Suppressor macrophage treated with lipopolysaccharide for 4 hours (primary cell): Measurements from ENCODE around the gene CDH23.

Experiments
- DNase-seq: peaks from one replicate; pipeline ENCODE4 v3.0.0-alpha.2; 2020

Gene CDH23

DNA sequence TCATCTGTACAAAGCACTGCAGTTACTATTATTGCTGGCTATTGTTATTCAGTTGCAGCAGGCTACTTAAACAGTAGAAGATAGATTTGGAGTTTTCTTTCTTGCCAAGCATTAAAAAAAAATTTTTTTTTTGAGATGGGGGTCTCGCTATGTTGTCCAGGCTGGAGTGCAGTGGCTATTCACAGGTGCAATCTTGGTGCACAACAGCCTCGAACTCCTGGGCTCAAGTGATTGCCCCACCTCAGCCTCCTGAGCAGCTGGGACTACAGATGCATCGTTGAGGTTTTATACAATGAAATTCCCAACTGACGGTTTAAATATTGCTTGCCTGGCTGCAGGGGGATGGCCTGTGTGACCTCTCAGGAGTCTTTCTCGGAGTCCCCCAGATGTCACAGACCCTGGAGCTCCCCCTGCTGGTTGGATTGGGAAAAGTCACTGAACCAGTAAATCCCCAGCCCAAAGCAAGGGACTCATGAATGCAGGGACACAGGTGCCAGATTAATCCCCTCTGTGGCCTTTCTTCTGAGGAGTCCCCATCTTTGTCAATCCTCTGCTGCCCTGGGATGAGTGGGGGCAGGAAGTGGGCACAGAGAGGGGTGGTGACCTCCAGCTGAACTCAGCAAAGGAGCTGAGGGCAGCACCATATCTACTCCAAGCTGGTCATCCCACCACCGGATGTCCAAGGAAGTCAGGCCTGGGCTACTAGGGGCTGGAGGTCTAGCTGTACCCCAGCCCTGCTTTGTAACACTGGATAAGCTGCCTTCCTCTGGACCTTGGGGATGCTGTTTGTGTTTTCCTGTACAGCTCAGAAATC lies 173.3 kb downstream of the CDH23 start:
- DNase-seq = peak; percentile 82

- no peak for DNase-seq
Observed at GRCh38 chr10:71571460-71572175, 174.9 kb downstream of the CDH23 start.

DNA sequence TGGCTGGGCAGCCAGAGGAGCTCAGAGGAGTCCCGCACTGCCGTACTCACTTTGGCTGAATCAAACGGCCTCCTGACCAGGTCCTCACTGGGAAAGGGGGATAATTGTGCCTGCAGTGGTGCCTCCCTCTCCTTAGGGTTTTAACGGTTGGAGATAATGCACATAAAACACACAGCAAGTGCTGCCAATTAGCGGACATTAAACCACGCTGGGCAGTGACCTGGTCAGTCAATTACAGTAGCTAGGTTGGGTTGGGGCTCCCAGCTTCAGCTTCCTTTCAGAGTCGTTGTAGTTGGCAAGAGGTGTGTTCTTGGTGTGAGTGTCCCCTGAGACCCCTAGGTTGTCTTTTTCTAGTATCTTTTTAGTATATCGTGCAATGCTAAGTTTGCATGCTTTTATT lies 176.2 kb downstream of the CDH23 start:
- DNase-seq = no peak

DNA sequence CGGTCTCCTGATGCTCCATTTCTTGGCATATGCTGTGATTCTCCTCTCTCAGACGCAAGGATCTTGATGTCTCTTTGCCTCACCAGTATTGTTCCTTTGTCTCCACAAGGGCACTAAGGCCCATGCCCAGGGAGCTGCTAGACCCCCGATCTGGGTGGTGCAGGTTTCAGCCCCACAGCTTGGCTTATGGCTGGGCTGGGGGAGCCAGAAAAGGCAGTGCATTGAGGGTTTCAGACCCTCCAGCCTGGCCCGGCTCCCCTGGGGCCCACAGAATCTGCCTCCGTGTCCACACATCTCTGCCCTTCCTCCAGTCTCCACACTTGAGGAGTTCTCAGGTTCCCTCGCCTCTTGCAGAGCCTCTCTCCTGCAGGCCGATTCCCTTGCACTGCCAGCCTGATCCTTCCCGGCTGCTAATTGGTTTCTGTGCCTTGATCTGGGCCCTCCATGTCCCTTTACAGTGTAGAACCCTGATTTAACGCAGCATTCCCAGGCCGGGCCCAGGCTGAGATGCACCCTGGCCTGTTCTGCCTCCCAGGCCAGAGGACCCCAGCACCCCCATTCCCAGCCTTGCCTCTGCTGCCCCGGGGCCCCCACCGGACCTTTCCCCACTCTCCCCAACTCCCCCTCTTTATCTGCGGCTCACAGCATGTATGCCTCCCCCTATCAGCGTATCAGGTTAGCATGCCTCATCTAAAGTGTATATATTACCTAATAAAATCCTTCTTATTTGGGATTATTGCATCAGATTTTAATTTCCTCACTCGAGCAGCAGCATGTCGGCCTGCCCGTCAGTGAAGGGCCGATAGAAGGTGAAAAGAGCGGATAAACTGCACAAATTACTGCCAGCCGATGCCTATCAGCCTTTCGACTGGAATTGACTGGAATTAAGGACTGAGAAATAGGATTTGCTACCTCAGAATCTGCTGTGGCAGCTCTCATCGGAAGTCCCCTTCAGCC lies 177.1 kb downstream of the CDH23 start:
- DNase-seq = no peak

DNA sequence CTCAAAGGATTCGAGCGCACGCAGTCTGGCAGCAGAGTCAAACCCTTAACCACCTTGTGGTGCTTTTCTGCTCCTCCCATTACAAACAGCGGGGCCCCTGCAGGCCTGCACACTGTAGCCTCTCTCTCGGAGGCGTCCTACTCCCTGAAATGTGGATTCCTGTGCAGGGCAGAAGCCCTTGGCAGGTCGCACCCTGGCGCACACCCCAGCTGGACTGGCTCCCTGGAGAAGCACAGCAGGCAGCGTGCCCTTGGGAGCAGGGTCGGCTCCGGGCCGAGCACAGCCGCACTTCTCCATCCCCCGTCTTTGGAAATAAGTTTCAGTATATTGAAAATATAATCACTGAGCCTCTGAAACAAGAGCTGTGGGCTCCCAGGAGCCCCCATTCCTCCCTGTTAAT lies 178.7 kb downstream of the CDH23 start:
- no peak for DNase-seq

GRCh38 chr10:71575934-71576801 lies 179.4 kb downstream of the CDH23 start:
- no peak for DNase-seq

DNA sequence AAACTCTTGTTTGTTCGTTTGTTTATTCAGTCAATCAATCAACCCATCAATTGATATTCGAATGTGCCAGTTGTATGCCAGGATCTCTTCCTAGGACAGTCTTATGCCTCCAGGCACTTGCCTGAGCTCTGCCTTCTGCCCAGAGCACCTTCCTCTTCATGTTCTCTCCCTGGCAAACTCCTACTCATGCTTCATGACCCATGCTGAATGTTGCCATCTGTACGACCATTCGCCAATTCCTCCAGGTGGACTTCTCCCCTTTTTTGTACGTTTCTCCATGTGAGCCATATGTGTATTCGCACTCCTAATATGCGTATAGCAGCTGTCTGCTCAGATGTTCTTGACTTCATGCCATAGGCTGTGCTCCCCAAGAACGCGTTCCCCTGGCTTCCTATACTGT lies 180.1 kb downstream of the CDH23 start:
- no peak for DNase-seq

DNA sequence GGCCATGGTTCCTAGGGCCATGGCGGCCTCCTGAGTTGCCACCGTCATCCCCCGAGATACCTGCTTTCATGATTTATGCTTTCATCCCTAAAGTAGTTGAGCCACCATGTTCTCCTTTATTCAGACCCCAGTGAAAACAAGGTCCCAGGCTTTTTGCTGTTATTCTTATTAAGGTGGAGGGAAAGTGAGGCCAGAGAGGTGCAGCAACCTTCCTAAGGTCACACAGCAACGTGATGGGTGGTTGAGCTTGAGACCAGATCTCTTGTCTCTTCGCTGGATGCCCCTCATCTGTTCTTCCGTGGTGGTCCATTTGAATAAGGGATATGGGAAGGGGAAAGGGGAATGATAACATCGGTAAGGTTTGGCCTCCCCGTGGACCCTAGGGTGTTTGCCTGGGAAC lies 180.6 kb downstream of the CDH23 start:
- DNase-seq = no peak

DNA sequence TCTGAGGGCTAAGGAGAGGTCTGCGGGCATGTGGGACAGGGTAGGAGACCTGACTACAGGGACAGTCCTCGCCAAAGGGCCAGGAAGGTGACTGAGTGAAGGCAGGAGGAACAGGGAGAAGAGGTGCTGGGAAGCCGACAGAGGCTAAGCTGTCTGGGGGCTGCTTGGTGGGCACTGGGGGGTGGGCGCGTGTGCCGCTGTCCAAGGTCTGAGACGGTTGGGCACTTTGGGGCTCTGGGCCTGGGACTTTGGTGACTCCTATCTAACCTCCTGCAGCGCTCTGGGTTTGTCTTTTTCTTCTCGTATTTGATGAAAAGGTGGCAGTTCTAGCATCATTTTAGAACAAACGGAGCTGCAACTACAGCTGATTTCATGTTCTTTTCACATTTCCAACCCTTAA lies 181.3 kb downstream of the CDH23 start:
- DNase-seq = no peak

DNA sequence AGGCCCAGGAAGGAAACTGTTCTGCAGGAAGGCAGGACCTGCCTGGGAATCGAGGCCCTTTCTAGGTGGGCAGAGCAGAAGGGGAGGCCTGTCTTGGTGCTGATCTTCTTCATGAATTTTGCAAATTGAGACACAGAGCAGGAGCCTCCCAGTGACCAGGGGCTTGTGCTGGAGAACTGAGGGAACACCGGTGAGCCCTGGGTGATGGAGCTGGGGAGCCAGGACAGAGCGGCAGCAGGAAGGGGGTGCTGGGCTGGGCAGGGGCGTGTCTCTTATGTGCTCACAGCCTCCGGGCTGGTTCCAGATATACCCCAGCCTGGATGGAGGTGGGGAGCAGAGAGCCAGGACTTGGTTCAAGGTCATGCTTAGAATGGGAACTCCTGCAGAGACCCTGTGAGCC lies 182.9 kb downstream of the CDH23 start:
- no peak for DNase-seq

DNA sequence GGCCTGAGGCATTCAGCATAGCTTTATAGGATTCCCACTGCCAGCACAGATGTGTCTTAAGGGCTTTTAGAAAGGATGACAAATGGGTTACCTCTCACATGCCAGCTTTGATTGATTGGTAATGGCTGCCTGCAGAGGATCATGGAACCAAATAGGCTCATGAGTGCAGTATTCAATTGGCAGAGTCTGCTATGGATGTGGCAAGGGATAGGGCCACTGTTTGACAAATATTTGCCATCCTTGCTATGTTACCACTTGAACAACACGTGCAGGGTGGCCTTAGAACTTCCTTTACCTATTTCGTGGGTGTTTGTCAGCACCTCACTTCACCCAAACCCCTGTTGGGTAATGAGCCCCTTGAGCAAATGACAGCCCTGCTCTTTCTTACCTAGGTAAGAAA lies 183.7 kb downstream of the CDH23 start:
- DNase-seq = no peak

- DNase-seq = no peak
Observed at GRCh38 chr10:71580926-71581325, 184.2 kb downstream of the CDH23 start.

DNA sequence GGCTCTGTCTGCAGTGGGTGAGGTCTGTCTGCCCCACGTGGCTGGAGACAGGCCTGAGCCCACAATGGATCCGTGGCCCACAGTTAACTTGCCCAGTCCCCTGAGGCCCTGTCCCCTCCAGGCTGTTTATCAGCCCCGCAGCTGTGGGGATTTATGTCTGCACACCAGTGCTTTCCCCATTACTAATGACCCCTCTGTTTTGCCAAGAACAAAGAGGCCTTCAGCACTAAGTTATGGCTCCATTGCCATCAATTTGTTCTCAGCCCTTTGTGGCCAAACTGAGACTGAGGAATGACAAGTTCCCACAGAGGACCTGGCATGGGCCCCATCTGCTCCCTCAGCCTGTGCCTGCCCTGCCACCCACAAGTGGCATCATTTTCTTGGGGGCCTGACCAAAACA lies 184.7 kb downstream of the CDH23 start:
- DNase-seq = no peak

DNA sequence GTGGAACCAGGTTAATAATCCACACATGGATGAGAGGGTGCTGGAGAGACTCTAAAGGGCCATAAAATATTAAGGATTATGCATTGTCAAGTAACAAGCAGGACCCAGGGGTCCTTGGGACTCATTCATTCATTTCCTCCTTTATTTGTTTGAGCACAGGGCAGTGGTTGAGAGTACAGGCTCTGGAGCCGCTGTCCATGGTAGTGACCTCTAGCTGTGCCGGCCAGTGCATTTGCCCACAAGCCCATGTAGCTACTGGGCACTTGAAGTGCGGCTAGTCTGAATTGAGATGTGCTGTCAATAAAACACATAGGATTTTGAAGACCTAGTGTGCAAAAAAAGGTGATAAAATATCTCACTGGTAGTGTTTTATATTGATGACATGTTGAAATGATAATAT lies 185.3 kb downstream of the CDH23 start:
- peak; percentile 25 for DNase-seq

DNA sequence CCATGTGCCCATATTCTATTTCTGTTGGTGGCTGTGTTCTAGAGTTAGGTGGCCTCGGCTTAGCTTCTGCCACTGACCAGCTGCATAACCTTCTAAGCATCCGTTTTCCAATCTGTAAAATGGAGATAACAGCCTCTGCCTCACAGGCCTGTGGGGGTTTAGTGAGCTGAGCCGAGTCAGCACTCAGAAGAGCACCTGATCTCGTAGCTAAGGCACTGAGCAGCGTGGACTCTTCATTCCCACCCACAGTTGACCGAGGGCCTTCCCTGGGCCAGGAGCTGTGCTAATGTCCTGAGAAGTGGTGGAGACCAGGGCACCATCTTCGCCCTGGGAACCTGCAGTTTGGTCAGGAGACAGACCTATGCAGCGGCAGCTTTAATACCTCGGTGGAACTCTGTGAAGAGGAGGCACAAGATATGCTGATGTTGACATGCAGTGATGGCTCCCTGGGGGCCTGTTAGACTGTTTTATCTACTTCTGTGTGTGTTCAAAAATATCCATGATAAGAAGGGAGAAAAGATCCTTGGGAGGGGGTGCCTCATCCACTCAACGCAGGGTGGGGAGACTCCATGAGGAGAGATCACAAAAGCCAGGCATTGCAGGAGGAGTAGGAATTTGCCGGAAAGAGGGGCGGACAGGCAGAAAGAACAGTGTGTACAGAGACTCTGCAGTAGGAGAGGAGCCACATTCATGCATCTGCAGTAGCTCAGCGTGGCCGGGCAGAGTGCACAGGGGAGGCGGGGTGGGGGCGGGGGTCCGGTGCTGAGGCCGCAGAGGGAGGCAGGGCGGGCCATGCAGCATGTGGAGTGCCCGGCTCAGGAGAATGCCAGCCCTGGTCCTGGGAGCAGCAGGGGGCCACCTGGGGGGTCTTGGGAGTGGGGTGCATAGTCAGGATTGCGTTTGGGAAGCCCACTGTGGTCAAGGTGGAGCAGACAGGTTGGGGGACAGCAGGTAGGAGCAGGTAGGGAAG lies 186.1 kb downstream of the CDH23 start:
- DNase-seq = no peak

GRCh38 chr10:71584461-71584860 lies 187.7 kb downstream of the CDH23 start:
- DNase-seq = no peak

- DNase-seq = peak; percentile 32
Observed at GRCh38 chr10:71584902-71585563, 188.3 kb downstream of the CDH23 start.

DNA sequence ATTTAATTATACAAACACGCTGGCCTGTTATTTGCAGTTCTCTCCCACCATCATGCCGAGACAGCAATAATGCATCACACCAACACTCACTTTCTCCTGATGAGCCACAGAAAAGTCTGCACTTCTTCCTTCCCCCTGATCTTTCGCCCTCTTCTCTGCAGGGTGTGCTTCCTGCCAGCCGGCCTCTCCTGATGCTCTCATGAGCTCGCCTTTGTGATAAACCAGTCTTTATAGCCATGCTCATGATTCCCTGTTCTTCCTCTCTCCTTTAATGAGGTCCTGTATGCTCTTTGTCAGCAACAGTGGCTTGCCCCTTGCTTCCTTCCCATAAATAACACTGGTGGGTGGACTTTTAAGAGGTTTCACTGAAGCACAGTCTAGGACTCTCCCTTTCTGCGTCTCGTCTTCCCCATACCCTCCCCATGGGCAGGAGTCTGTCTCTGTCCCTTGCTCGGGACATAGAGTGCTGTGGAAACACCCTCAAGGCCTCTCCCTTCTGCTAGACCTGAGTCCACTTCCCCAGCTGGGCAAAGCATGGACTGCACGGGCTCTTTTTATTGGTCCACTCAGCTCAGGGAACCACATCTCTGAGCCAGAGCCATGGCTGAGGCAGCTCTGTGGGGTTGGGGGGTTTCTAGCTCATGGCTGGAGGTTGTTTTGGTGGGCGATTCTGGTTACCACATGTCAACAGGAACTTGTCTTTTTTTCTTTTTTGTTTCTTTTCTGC lies 189.0 kb downstream of the CDH23 start:
- DNase-seq = peak; percentile 21

- no peak for DNase-seq
Observed at GRCh38 chr10:71587941-71588573, 191.3 kb downstream of the CDH23 start.
